ENCODE data around the gene PAX7. TPM values are rescaled to one million over a fixed set of nuclear protein-coding genes. Genes with fewer than 3 reads are reported as not detected.

The PAX7 gene
- polyA plus RNA-seq, 1 of the 3 experiments (the other 2 are of a cell fraction): not detected

- no peaks in the 10 kb centered on the region for H3K79me2 ChIP-seq (ENCODE audit: insufficient read depth)
- no peak overlapping the region for H3K4me3 ChIP-seq (ENCODE audit: low read depth in 2 of 2, low read length in 1 of 2)
- 65% methylated on average over 9 of the region's 9 CpGs for WGBS (ENCODE audit: low lambda C conversion rate)
- TF ChIP-seq, protein P1, sequence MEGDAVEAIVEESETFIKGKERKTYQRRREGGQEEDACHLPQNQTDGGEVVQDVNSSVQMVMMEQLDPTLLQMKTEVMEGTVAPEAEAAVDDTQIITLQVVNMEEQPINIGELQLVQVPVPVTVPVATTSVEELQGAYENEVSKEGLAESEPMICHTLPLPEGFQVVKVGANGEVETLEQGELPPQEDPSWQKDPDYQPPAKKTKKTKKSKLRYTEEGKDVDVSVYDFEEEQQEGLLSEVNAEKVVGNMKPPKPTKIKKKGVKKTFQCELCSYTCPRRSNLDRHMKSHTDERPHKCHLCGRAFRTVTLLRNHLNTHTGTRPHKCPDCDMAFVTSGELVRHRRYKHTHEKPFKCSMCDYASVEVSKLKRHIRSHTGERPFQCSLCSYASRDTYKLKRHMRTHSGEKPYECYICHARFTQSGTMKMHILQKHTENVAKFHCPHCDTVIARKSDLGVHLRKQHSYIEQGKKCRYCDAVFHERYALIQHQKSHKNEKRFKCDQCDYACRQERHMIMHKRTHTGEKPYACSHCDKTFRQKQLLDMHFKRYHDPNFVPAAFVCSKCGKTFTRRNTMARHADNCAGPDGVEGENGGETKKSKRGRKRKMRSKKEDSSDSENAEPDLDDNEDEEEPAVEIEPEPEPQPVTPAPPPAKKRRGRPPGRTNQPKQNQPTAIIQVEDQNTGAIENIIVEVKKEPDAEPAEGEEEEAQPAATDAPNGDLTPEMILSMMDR (IDR thresholded peaks at IDR 0.05): peak; percentile 13; the same call in 1 of the 2 replicates
- TF ChIP-seq, protein P2, sequence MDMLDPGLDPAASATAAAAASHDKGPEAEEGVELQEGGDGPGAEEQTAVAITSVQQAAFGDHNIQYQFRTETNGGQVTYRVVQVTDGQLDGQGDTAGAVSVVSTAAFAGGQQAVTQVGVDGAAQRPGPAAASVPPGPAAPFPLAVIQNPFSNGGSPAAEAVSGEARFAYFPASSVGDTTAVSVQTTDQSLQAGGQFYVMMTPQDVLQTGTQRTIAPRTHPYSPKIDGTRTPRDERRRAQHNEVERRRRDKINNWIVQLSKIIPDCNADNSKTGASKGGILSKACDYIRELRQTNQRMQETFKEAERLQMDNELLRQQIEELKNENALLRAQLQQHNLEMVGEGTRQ (IDR thresholded peaks at IDR 0.05; ENCODE audit: borderline replicate concordance, low read depth, low read length): no peak
- peaks cover 4% of the 10 kb centered on the region; the same call in 1 of the 2 replicates for H3K27me3 ChIP-seq (ENCODE audit: insufficient read depth)
- no peak overlapping the region for H3K9ac ChIP-seq
- H3K27ac ChIP-seq (ENCODE audit: low read depth in 2 of 2, low read length in 1 of 2): no peak overlapping the region
- no peak overlapping the region for H3K4me2 ChIP-seq
- H3K9me2 ChIP-seq: no peaks in the 10 kb centered on the region
- no peak for DNase-seq
- no peaks in the 10 kb centered on the region for H4K20me1 ChIP-seq (ENCODE audit: insufficient read depth)
- no peaks in the 10 kb centered on the region for H3K36me3 ChIP-seq (replicated peaks in 1 of 2; ENCODE audit: control insufficient read depth in 1 of 2, insufficient read depth in 2 of 2, low read length in 1 of 2)
- ChIA-PET POLR2A (no interaction called here), CTCF (interaction anchor here (0.9 to 6.5 kb wide), 11 partner anchors 14 to 514 kb away, joined by 3 to 350 read pairs (median 6); no protein-coding TSS in a partner anchor)
- no peaks in the 10 kb centered on the region for H3K9me3 ChIP-seq
- no peaks in the 10 kb centered on the region for H3F3A ChIP-seq (replicated peaks; ENCODE audit: insufficient read depth)
- peaks cover 0 to 10% of the 10 kb centered on the region in 2 experiments; a peak in 1 of 4 replicates for H3K4me1 ChIP-seq (ENCODE audit: control insufficient read depth in 1 of 2, insufficient read depth in 2 of 2, low read depth in 1 of 2, low read length in 1 of 2)
- no peak overlapping the region for H2AFZ ChIP-seq (ENCODE audit: low read depth)
Measured at GRCh38 chr1:18599704-18600103, 30.9 kb upstream of the PAX7 start.

GRCh38 chr1:18602533-18603211, 28.0 kb upstream of the PAX7 start:
- Histone ChIP-seq H3K9me3 (no peaks in the 10 kb centered on the region), H3K4me1 (ENCODE audit: control insufficient read depth in 1 of 2, insufficient read depth in 2 of 2, low read depth in 1 of 2, low read length in 1 of 2) (peaks cover 0 to 10% of the 10 kb centered on the region in 2 experiments; a peak in 1 of 4 replicates), H4K20me1 (ENCODE audit: insufficient read depth) (no peaks in the 10 kb centered on the region), H3K4me2 (no peak overlapping the region), H3K27me3 (ENCODE audit: insufficient read depth) (peaks cover 4% of the 10 kb centered on the region; the same call in 1 of the 2 replicates), H2AFZ (ENCODE audit: low read depth) (no peak overlapping the region), H3K36me3 (replicated peaks in 1 of 2; ENCODE audit: control insufficient read depth in 1 of 2, insufficient read depth in 2 of 2, low read length in 1 of 2) (no peaks in the 10 kb centered on the region), H3K79me2 (ENCODE audit: insufficient read depth) (no peaks in the 10 kb centered on the region), H3F3A (replicated peaks; ENCODE audit: insufficient read depth) (no peaks in the 10 kb centered on the region), H3K9ac (no peak overlapping the region), H3K27ac (ENCODE audit: low read depth in 2 of 2, low read length in 1 of 2) (no peak overlapping the region), H3K9me2 (no peaks in the 10 kb centered on the region), H3K4me3 (ENCODE audit: low read depth in 2 of 2, low read length in 1 of 2) (no peak overlapping the region)
- ChIA-PET CTCF (interaction anchor here (0.6 to 2.0 kb wide), 4 partner anchors 11 to 272 kb away, joined by 3 to 11 read pairs (median 5); no protein-coding TSS in a partner anchor), POLR2A (no interaction called here)
- TF ChIP-seq SIN3A (IDR thresholded peaks at IDR 0.05; ENCODE audit: borderline replicate concordance, low read depth, low read length) (no peak), FOSL2 (IDR thresholded peaks at IDR 0.05; ENCODE audit: borderline replicate concordance, low read depth) (no peak), GABPA (IDR thresholded peaks at IDR 0.05; ENCODE audit: low read depth) (no peak), CHD2 (IDR thresholded peaks at IDR 0.05; ENCODE audit: low read length, partially characterized antibody) (no peak), YY1 (IDR thresholded peaks at IDR 0.05; ENCODE audit: low read depth) (no peak), MXI1 (IDR thresholded peaks at IDR 0.05; ENCODE audit: low read depth, low read length) (no peak), REST (IDR thresholded peaks at IDR 0.05; ENCODE audit: low read depth, low read length) (no peak), EP300 (IDR thresholded peaks at IDR 0.05; ENCODE audit: borderline replicate concordance in 1 of 2, low read depth in 1 of 2, low read length in 1 of 2) (no peak), JUND (IDR thresholded peaks at IDR 0.05) (no peak), FOXM1 (IDR thresholded peaks at IDR 0.05; ENCODE audit: low read depth) (no peak)
- TF ChIP-seq, protein P3, sequence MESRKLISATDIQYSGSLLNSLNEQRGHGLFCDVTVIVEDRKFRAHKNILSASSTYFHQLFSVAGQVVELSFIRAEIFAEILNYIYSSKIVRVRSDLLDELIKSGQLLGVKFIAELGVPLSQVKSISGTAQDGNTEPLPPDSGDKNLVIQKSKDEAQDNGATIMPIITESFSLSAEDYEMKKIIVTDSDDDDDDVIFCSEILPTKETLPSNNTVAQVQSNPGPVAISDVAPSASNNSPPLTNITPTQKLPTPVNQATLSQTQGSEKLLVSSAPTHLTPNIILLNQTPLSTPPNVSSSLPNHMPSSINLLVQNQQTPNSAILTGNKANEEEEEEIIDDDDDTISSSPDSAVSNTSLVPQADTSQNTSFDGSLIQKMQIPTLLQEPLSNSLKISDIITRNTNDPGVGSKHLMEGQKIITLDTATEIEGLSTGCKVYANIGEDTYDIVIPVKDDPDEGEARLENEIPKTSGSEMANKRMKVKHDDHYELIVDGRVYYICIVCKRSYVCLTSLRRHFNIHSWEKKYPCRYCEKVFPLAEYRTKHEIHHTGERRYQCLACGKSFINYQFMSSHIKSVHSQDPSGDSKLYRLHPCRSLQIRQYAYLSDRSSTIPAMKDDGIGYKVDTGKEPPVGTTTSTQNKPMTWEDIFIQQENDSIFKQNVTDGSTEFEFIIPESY (IDR thresholded peaks at IDR 0.05; ENCODE audit: borderline replicate concordance, low read depth): no peak
- TF ChIP-seq, protein P4, sequence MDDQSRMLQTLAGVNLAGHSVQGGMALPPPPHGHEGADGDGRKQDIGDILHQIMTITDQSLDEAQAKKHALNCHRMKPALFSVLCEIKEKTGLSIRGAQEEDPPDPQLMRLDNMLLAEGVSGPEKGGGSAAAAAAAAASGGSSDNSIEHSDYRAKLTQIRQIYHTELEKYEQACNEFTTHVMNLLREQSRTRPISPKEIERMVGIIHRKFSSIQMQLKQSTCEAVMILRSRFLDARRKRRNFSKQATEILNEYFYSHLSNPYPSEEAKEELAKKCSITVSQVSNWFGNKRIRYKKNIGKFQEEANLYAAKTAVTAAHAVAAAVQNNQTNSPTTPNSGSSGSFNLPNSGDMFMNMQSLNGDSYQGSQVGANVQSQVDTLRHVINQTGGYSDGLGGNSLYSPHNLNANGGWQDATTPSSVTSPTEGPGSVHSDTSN (IDR thresholded peaks at IDR 0.05): no peak
- 50% methylated on average over 1 of the region's 5 CpGs for WGBS (ENCODE audit: low lambda C conversion rate)
- no peak for DNase-seq

All from SK-N-SH (cell line).